ENCODE measurements around the gene CAMK2N2. TPM values are rescaled to one million over a fixed set of nuclear protein-coding genes. Genes with fewer than 3 reads are reported as not detected.

The CAMK2N2 gene
- total RNA-seq, 1 donor from 2014 or later, result not detected

DNA sequence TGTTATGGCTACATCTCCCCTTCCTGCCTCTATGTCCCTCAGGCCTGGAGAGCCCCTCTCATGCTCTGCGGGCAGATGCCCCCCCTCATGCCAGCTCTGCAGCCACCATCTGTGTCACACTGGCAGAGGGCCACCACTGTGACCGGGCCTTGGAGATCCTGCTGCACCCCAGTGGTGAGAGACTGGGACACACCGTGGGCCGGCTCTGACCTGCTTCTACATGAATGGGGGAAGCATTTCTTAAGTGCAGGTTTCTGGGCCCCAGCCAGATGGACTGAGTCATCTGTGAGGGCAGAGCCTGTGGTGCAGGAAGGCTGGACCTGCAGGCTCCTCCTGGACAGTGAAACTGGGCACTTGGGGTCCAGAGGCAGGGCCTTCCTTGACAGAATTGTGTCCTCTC lies 27.1 kb downstream of the CAMK2N2 start:
- TF ChIP-seq, protein P1, sequence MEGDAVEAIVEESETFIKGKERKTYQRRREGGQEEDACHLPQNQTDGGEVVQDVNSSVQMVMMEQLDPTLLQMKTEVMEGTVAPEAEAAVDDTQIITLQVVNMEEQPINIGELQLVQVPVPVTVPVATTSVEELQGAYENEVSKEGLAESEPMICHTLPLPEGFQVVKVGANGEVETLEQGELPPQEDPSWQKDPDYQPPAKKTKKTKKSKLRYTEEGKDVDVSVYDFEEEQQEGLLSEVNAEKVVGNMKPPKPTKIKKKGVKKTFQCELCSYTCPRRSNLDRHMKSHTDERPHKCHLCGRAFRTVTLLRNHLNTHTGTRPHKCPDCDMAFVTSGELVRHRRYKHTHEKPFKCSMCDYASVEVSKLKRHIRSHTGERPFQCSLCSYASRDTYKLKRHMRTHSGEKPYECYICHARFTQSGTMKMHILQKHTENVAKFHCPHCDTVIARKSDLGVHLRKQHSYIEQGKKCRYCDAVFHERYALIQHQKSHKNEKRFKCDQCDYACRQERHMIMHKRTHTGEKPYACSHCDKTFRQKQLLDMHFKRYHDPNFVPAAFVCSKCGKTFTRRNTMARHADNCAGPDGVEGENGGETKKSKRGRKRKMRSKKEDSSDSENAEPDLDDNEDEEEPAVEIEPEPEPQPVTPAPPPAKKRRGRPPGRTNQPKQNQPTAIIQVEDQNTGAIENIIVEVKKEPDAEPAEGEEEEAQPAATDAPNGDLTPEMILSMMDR (IDR thresholded peaks at IDR 0.05; ENCODE audit: insufficient read depth, low read length, severe bottlenecking), result peak; percentile 30
- H3K27me3 ChIP-seq (ENCODE audit: control insufficient read depth, insufficient read depth, low read length), result peaks cover 21% of the 10 kb centered on the region
- peak; percentile 92 for DNase-seq (ENCODE audit: low read depth)
- H3K4me3 ChIP-seq (ENCODE audit: low read depth, low read length), result no peak overlapping the region
- no peak for FAIRE-seq
- no peaks in the 10 kb centered on the region for H3K36me3 ChIP-seq (ENCODE audit: control insufficient read depth, insufficient read depth, low read length)

DNA sequence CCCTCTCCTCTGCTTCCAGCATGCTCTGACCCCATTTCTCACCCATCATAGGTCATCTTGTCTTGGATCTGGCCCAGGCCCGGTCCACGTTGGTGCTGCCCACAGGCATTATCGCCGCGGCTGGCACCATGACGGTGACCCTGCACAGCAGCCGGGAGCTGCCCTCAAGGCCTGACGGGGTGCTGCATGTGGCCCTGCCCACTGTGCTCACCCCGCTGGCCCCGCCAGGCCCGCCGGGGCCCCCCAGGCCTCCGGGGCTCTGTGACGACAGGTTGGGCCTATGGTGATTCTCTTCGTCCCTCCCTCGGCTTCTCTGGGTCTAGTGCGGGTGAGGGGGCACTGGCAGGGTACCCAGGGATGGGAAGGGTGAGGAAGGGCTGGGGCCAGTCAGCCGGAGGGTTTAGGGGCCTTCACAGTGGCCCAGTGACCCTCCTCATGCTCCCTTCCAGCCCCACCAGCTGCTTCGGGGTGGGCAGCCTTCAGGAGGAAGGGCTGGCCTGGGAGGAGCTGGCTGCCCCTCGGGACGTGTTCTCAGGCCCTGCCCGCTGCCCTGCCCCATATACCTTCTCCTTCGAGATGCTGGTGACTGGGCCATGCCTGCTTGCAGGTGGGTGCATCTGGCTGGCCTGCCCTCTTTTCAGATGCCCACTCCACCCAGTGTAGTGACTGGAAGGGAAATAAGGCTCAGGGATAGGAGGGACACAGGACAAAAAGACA lies 28.1 kb downstream of the CAMK2N2 start:
- H3K4me3 ChIP-seq (ENCODE audit: low read depth, low read length), result no peak overlapping the region
- no peak for FAIRE-seq
- no peaks in the 10 kb centered on the region for H3K36me3 ChIP-seq (ENCODE audit: control insufficient read depth, insufficient read depth, low read length)
- TF ChIP-seq, protein P1 (IDR thresholded peaks at IDR 0.05; ENCODE audit: insufficient read depth, low read length, severe bottlenecking), result no peak
- DNase-seq (ENCODE audit: low read depth), result no peak
- peaks cover 30% of the 10 kb centered on the region for H3K27me3 ChIP-seq (ENCODE audit: control insufficient read depth, insufficient read depth, low read length)

DNA sequence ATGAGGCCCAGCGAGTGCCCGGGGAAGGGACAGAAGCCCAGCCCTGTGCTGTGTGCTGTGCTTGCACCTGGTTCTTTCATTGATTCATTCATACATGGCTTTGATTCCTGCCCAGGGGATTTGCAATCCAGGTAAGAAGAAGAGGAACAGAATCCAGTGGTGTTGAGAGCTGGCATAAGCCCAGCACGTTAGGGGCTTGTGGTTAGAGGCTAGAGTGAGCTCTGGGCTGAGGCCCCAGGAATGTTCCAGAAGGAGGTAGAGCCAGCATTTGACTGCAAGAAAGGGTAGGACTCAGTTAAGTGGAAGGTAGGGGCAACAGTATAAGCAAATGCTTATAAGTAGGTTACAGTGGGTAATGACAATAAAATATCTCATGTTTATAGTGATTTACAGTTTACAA lies 29.7 kb downstream of the CAMK2N2 start:
- FAIRE-seq (no peak), DNase-seq (ENCODE audit: low read depth) (no peak)
- TF ChIP-seq, protein P1 (IDR thresholded peaks at IDR 0.05; ENCODE audit: insufficient read depth, low read length, severe bottlenecking), result no peak
- Histone ChIP-seq H3K36me3 (ENCODE audit: control insufficient read depth, insufficient read depth, low read length) (no peaks in the 10 kb centered on the region), H3K4me3 (ENCODE audit: low read depth, low read length) (no peak overlapping the region), H3K27me3 (ENCODE audit: control insufficient read depth, insufficient read depth, low read length) (peaks cover 36% of the 10 kb centered on the region)

DNA sequence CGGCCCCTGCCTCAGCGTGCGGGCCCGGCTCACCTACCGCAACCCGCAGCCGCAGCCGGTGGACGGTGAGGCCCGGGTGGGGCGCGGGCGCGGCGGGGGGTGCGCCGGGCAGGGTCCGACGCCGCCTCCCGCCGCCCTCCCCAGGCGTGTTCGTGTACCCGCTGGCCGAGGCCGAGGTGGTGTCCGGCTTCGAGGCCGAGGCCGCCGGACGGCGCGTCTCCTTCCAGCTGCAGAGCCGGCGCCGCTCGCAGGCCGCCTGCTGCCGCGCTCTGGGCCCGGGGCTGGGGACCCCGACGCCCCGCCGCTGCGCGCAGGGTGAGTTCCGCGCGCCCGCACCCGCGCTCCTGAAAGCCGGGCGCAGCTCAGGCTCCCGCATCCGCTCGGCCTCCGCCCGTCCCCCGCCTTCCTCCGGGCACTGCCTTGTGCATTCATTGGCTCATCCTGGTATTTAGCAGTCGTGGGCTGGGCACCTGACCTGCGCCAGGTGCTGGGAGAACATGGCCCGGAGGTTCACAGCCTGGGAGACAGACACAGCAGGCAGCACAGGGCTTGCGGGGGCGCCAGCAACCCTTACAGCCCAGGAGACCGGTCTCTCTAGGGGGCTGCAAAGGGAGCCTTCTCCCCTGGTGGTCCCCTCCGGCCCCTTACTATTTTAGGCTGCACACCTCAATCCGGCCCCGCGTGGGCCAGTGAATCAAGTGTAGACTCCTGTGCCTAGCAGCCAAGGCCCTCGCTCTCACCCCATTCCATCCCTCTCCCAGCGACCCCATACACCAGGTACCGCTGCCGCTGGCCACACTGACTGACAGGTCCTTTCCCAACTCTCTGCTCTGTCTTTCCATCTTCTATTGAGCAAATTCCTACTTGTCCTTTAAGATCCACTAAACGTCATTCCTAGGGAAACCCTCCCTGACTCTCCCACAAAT lies 30.5 kb downstream of the CAMK2N2 start:
- FAIRE-seq (no peak), DNase-seq (ENCODE audit: low read depth) (peak; percentile 32)
- peaks cover 36% of the 10 kb centered on the region for H3K27me3 ChIP-seq (ENCODE audit: control insufficient read depth, insufficient read depth, low read length)
- TF ChIP-seq, protein P1 (IDR thresholded peaks at IDR 0.05; ENCODE audit: insufficient read depth, low read length, severe bottlenecking), result no peak
- H3K36me3 ChIP-seq (ENCODE audit: control insufficient read depth, insufficient read depth, low read length), result no peaks in the 10 kb centered on the region
- no peak overlapping the region for H3K4me3 ChIP-seq (ENCODE audit: low read depth, low read length)

DNA sequence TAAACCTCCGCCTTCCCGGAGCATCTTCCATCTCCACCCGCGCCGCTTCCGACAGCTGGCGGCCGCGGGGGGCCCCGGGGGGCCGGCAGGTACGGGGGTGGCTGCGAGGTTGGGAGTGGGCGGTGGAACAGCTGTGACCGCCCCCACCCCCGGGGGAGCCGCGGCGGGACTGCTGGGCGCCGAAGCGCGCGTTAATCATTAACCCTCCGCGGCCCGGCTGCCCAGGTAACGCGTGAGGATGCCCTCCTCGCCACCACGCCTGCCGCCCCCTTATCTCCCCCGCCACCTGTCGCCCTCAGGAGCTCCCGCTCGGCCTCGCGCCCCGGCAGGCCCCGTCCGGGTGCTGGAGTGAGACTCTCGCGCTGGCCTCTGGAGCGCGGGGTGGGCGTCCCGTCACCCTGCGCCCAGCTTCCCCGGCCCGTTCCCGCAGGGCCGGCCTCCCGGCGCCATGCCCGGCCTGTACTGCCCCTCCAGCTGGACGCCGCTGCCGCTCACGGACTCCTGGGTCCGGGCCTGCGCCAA lies 31.2 kb downstream of the CAMK2N2 start:
- Histone ChIP-seq H3K27me3 (ENCODE audit: control insufficient read depth, insufficient read depth, low read length) (peaks cover 36% of the 10 kb centered on the region), H3K36me3 (ENCODE audit: control insufficient read depth, insufficient read depth, low read length) (no peaks in the 10 kb centered on the region), H3K4me3 (ENCODE audit: low read depth, low read length) (no peak overlapping the region)
- FAIRE-seq, result no peak
- TF ChIP-seq, protein P1 (IDR thresholded peaks at IDR 0.05; ENCODE audit: insufficient read depth, low read length, severe bottlenecking), result no peak
- no peak for DNase-seq (ENCODE audit: low read depth)
